Panc1 (cell line): ENCODE results near the gene OVOL2. TPM values are rescaled to one million over a fixed set of nuclear protein-coding genes. Genes with fewer than 3 reads are reported as not detected.

ENCODE experiments used
- ATAC-seq: fragments of 200-7000 bp; cut with Tn5 transposase; 2 replicates; pipeline ENCODE4 v1.9.1; 2020; ENCODE audit warnings: mild to moderate bottlenecking, moderate library complexity
- BruUV-seq: library from RNA; stranded (reverse); fragments of 400-500 nt; replicated peaks from 2 replicates; lab custom pipeline; 2021; lab: Mats Ljungman, UMichigan
- CTCF ChIA-PET: fragments of 300-600 bp; sonication (Branson Sonifier 250); formaldehyde crosslinking; loops from one replicate; lab custom pipeline; 2022; ENCODE audit warnings: antibody characterized with exemption; lab: Charles Lee
- POLR2A ChIA-PET: fragments of 300-600 bp; sonication (Branson Sonifier 250); formaldehyde crosslinking; loops from one replicate; lab custom pipeline; 2022; ENCODE audit warnings: antibody characterized with exemption; lab: Charles Lee
- DNase-seq: peaks from one replicate; pipeline ENCODE4 v3.0.0-alpha.2; 2010; ENCODE audit warnings: low read depth, low spot score
- H3K27ac ChIP-seq: 2 replicates; pipeline ENCODE4 v1.5.1; 2011; ENCODE audit warnings: mild to moderate bottlenecking, low read length, inconsistent platforms
- H3K27me3 ChIP-seq: fragments of 200-500 bp; sonication (Bioruptor generic); 2 replicates; pipeline ENCODE4 v1.6.0; 2014; ENCODE audit warnings: low read length, inconsistent platforms; ENCODE audit not compliant: control insufficient read depth, insufficient read depth
- H3K36me3 ChIP-seq: fragments of 200-500 bp; sonication (Bioruptor generic); 2 replicates; pipeline ENCODE4 v1.5.1; 2014; ENCODE audit warnings: inconsistent platforms, mild to moderate bottlenecking, low read length, moderate library complexity; ENCODE audit not compliant: control insufficient read depth, insufficient read depth
- H3K4me1 ChIP-seq: 2 replicates; pipeline ENCODE4 v1.5.1; 2011; ENCODE audit warnings: inconsistent platforms, mild to moderate bottlenecking, low read length, moderate library complexity; ENCODE audit not compliant: control insufficient read depth, insufficient read depth
- H3K4me3 ChIP-seq, 2 experiments: 2 replicates each; pipeline ENCODE4 v1.5.1; 2011 to 2012; ENCODE audit warnings: low read depth in 2 of 2, low read length in 2 of 2, mild to moderate bottlenecking in 2 of 2, inconsistent platforms in 1 of 2, moderate library complexity in 1 of 2
- H3K9me3 ChIP-seq: fragments of 200-500 bp; sonication (Bioruptor generic); 2 replicates; pipeline ENCODE4 v1.5.1; 2014; ENCODE audit warnings: low read depth, mild to moderate bottlenecking, inconsistent platforms, low read length, moderate library complexity; ENCODE audit not compliant: control insufficient read depth, insufficient read depth
- CTCF ChIP-seq: fragments of 450-650 bp; IDR thresholded peaks from 2 replicates; pipeline ENCODE4 v1.5.1; 2017; ENCODE audit warnings: mild to moderate bottlenecking
- POLR2AphosphoS5 ChIP-seq: IDR thresholded peaks from 2 replicates; pipeline ENCODE4 v1.6.1; 2012; ENCODE audit warnings: mild to moderate bottlenecking, low read depth, low read length, moderate library complexity
- REST ChIP-seq, 2 experiments: IDR thresholded peaks; 2 replicates each; pipeline ENCODE4 v1.6.1; 2011 to 2012; ENCODE audit warnings: low read depth in 2 of 2, control low read depth in 1 of 2, low read length in 1 of 2, mild to moderate bottlenecking in 1 of 2, moderate library complexity in 1 of 2; ENCODE audit not compliant: insufficient read depth in 1 of 2
- SIN3A ChIP-seq: IDR thresholded peaks from 2 replicates; pipeline ENCODE4 v1.6.1; 2012; ENCODE audit warnings: low read depth, mild to moderate bottlenecking, low read length, moderate library complexity, borderline replicate concordance; ENCODE audit not compliant: insufficient read depth
- TCF7L2 ChIP-seq: IDR thresholded peaks from 2 replicates; pipeline ENCODE4 v1.6.1; 2011; ENCODE audit warnings: mild to moderate bottlenecking, low read depth, low read length, inconsistent platforms
- in situ Hi-C: cut with HindIII; loops from 2 replicates; pipeline ENCODE4 v1.10.0; 2016; ENCODE audit warnings: low sequenced_read_pairs, low pct_unique_long_range_greater_than_20kb
- intact Hi-C: fragments of 100-400 bp; cut with micrococcal nuclease; formaldehyde crosslinking; loops from one replicate; pipeline ENCODE4 v1.10.0; 2022; ENCODE audit not compliant: unreplicated experiment
- total RNA-seq: library from RNA; stranded (reverse); gene quantifications from one replicate; pipeline ENCODE4 v1.2.1, GENCODE V29; 2021; ENCODE audit not compliant: unreplicated experiment

The OVOL2 gene
- total RNA-seq, 1 experiment from 2014 or later: 0.77 TPM

GRCh38 chr20:18039063-18039462 is 18.7 kb downstream of the OVOL2 start:
- H3K4me3 ChIP-seq: no peak overlapping the region
- POLR2A ChIA-PET: no interaction called here
- no peak overlapping the region for H3K27ac ChIP-seq
- in situ Hi-C loops: no loop called here
- no peaks in the 10 kb centered on the region for H3K27me3 ChIP-seq
- no TSS peak for BruUV-seq
- CTCF ChIA-PET: no interaction called here
- TF ChIP-seq CTCF (no peak), REST (IDR thresholded peaks at IDR 0.05; ENCODE audit: insufficient read depth in 1 of 2, low read depth in 2 of 2, low read length in 1 of 2) (no peak), TCF7L2 (no peak), POLR2AphosphoS5 (no peak), SIN3A (no peak)
- ATAC-seq: no peak
- no peaks in the 10 kb centered on the region for H3K36me3 ChIP-seq
- no peaks in the 10 kb centered on the region for H3K4me1 ChIP-seq
- DNase-seq: no peak
- H3K9me3 ChIP-seq: no peaks in the 10 kb centered on the region
- intact Hi-C loops: no loop called here

- Histone ChIP-seq H3K4me1 (peaks cover 4% of the 10 kb centered on the region), H3K36me3 (no peaks in the 10 kb centered on the region), H3K27me3 (no peaks in the 10 kb centered on the region), H3K9me3 (no peaks in the 10 kb centered on the region), H3K4me3 (no peak overlapping the region), H3K27ac (no peak overlapping the region)
- no peak for TF ChIP-seq REST (IDR thresholded peaks at IDR 0.05; ENCODE audit: insufficient read depth in 1 of 2, low read depth in 2 of 2, low read length in 1 of 2)
- BruUV-seq: no TSS peak
- ChIA-PET POLR2A (no interaction called here), CTCF (no interaction called here)
- in situ Hi-C loops: no loop called here
- ATAC-seq (no peak), DNase-seq (no peak)
- intact Hi-C loops: no loop called here
Measured at GRCh38 chr20:18034039-18034438, 23.7 kb downstream of the OVOL2 start.
